ENCODE results near the gene RABGAP1L.

GRCh38 chr1:174248041-174248440 is 88.7 kb downstream of the RABGAP1L start:
- TF ChIP-seq CTCF (IDR thresholded peaks at IDR 0.05) (no peak), POLR2AphosphoS5 (IDR thresholded peaks at IDR 0.05) (no peak), EP300 (IDR thresholded peaks at IDR 0.05) (no peak)
